Measurements from ENCODE around the gene DXO. TPM values are rescaled to one million over a fixed set of nuclear protein-coding genes. Genes with fewer than 3 reads are reported as not detected.
"Not testable (repeated sequence)": the region's sequence is repeated elsewhere in the genome, so short reads cannot be mapped to it uniquely, and the experiment has no call there.

Gene DXO
- total RNA-seq, 1 donor from 2014 or later = 28.1 TPM

GRCh38 chr6:32003301-32003700, 31.4 kb upstream of the DXO start:
- not testable (repeated sequence) for H3K27me3 ChIP-seq (ENCODE audit: control insufficient read depth, insufficient read depth, low read length); H3K36me3 ChIP-seq (ENCODE audit: control insufficient read depth, insufficient read depth, low read length); DNase-seq (ENCODE audit: low read depth); H3K4me3 ChIP-seq (ENCODE audit: low read depth, low read length)

GRCh38 chr6:32002546-32003268, 30.8 kb upstream of the DXO start:
- not testable (repeated sequence) for H3K36me3 ChIP-seq (ENCODE audit: control insufficient read depth, insufficient read depth, low read length); H3K27me3 ChIP-seq (ENCODE audit: control insufficient read depth, insufficient read depth, low read length); DNase-seq (ENCODE audit: low read depth); H3K4me3 ChIP-seq (ENCODE audit: low read depth, low read length)

GRCh38 chr6:31996385-31996784, 24.4 kb upstream of the DXO start:
- H3K27me3 ChIP-seq (ENCODE audit: control insufficient read depth, insufficient read depth, low read length); H3K36me3 ChIP-seq (ENCODE audit: control insufficient read depth, insufficient read depth, low read length); DNase-seq (ENCODE audit: low read depth); H3K4me3 ChIP-seq (ENCODE audit: low read depth, low read length): not testable (repeated sequence)

- not testable (repeated sequence) for DNase-seq (ENCODE audit: low read depth); H3K36me3 ChIP-seq (ENCODE audit: control insufficient read depth, insufficient read depth, low read length); H3K4me3 ChIP-seq (ENCODE audit: low read depth, low read length); H3K27me3 ChIP-seq (ENCODE audit: control insufficient read depth, insufficient read depth, low read length)
Measured at GRCh38 chr6:31994421-31994820, 22.5 kb upstream of the DXO start.

GRCh38 chr6:31989363-31989762, 17.4 kb upstream of the DXO start:
- DNase-seq (ENCODE audit: low read depth); H3K27me3 ChIP-seq (ENCODE audit: control insufficient read depth, insufficient read depth, low read length); H3K4me3 ChIP-seq (ENCODE audit: low read depth, low read length); H3K36me3 ChIP-seq (ENCODE audit: control insufficient read depth, insufficient read depth, low read length): not testable (repeated sequence)

- not testable (repeated sequence) for DNase-seq (ENCODE audit: low read depth); H3K4me3 ChIP-seq (ENCODE audit: low read depth, low read length); H3K36me3 ChIP-seq (ENCODE audit: control insufficient read depth, insufficient read depth, low read length); H3K27me3 ChIP-seq (ENCODE audit: control insufficient read depth, insufficient read depth, low read length)
Measured at GRCh38 chr6:31981744-31982143, 9.8 kb upstream of the DXO start, which contains the start of gene C4A. Gene C4A (plus strand): TSS chr6:31982057. CDS start chr6:31982108, 51 bp downstream.

- not testable (repeated sequence) for H3K4me3 ChIP-seq (ENCODE audit: low read depth, low read length); H3K27me3 ChIP-seq (ENCODE audit: control insufficient read depth, insufficient read depth, low read length); H3K36me3 ChIP-seq (ENCODE audit: control insufficient read depth, insufficient read depth, low read length); DNase-seq (ENCODE audit: low read depth)
Measured at GRCh38 chr6:31980998-31981397, 9.1 kb upstream of the DXO start.

- not testable (repeated sequence) for H3K4me3 ChIP-seq (ENCODE audit: low read depth, low read length); H3K27me3 ChIP-seq (ENCODE audit: control insufficient read depth, insufficient read depth, low read length); DNase-seq (ENCODE audit: low read depth); H3K36me3 ChIP-seq (ENCODE audit: control insufficient read depth, insufficient read depth, low read length)
Measured at GRCh38 chr6:31980195-31980876, 8.4 kb upstream of the DXO start.

GRCh38 chr6:31979238-31979898, 7.4 kb upstream of the DXO start:
- no peak overlapping the region for H3K4me3 ChIP-seq (ENCODE audit: low read depth, low read length)
- H3K27me3 ChIP-seq (ENCODE audit: control insufficient read depth, insufficient read depth, low read length) = no peaks in the 10 kb centered on the region
- no peak for TF ChIP-seq CTCF (IDR thresholded peaks at IDR 0.05; ENCODE audit: insufficient read depth, low read length, poor library complexity, severe bottlenecking)
- H3K36me3 ChIP-seq (ENCODE audit: control insufficient read depth, insufficient read depth, low read length) = no peaks in the 10 kb centered on the region
- no peak for DNase-seq (ENCODE audit: low read depth)

GRCh38 chr6:31978831-31979230, 6.9 kb upstream of the DXO start:
- Histone ChIP-seq H3K4me3 (ENCODE audit: low read depth, low read length) (no peak overlapping the region), H3K36me3 (ENCODE audit: control insufficient read depth, insufficient read depth, low read length) (no peaks in the 10 kb centered on the region), H3K27me3 (ENCODE audit: control insufficient read depth, insufficient read depth, low read length) (no peaks in the 10 kb centered on the region)
- no peak for DNase-seq (ENCODE audit: low read depth)
- no peak for TF ChIP-seq CTCF (IDR thresholded peaks at IDR 0.05; ENCODE audit: insufficient read depth, low read length, poor library complexity, severe bottlenecking)
